ENCODE data around the gene TM7SF2.

GRCh38 chr11:65084598-65085375 is 26.9 kb upstream of the TM7SF2 start:
- TF ChIP-seq EP300 (IDR thresholded peaks at IDR 0.05) (no peak), CTCF (IDR thresholded peaks at IDR 0.05) (no peak)
